H9 (cell line): ENCODE measurements around the gene TECTA. TPM values are rescaled to one million over a fixed set of nuclear protein-coding genes. Genes with fewer than 3 reads are reported as not detected.

Experiments used
- DNase-seq: peaks from one replicate; pipeline ENCODE4 v3.0.0-alpha.2; 2017
- H2AFZ ChIP-seq: one replicate; pipeline ENCODE4 v1.6.1; 2013; ENCODE audit warnings: mild to moderate bottlenecking, low read length, control low read depth, moderate library complexity
- H2AK5ac ChIP-seq: 2 replicates; pipeline ENCODE4 v1.6.1; 2013; ENCODE audit warnings: low read length, control low read depth, mixed read lengths; ENCODE audit not compliant: insufficient read length
- H2BK120ac ChIP-seq: one replicate; pipeline ENCODE4 v1.6.1; 2013; ENCODE audit warnings: low read depth, mild to moderate bottlenecking, low read length, control low read depth, inconsistent platforms; ENCODE audit not compliant: poor library complexity, severe bottlenecking
- H2BK12ac ChIP-seq: 2 replicates; pipeline ENCODE4 v1.6.1; 2013; ENCODE audit warnings: low read length, control low read depth, mixed read lengths, low read depth; ENCODE audit not compliant: insufficient read length
- H2BK15ac ChIP-seq: 2 replicates; pipeline ENCODE4 v1.6.1; 2013; ENCODE audit warnings: low read depth, low read length, control low read depth
- H2BK20ac ChIP-seq: one replicate; pipeline ENCODE4 v1.6.1; 2013; ENCODE audit warnings: low read depth, mild to moderate bottlenecking, low read length, control low read depth, inconsistent platforms; ENCODE audit not compliant: poor library complexity, severe bottlenecking
- H2BK5ac ChIP-seq: 2 replicates; pipeline ENCODE4 v1.6.1; 2013; ENCODE audit warnings: low read length, control low read depth, mixed read lengths; ENCODE audit not compliant: insufficient read length
- H3K14ac ChIP-seq: 2 replicates; pipeline ENCODE4 v1.6.1; 2013; ENCODE audit warnings: low read length, control low read depth; ENCODE audit not compliant: insufficient read depth
- H3K18ac ChIP-seq: 2 replicates; pipeline ENCODE4 v1.6.1; 2013; ENCODE audit warnings: low read depth, mild to moderate bottlenecking, mixed read lengths, low read length, control low read depth; ENCODE audit not compliant: insufficient read length
- H3K23ac ChIP-seq: 2 replicates; pipeline ENCODE4 v1.6.1; 2013; ENCODE audit warnings: low read length, control low read depth, mixed read lengths, low read depth; ENCODE audit not compliant: insufficient read length
- H3K23me2 ChIP-seq: 2 replicates; pipeline ENCODE4 v1.6.1; 2013; ENCODE audit warnings: low read depth, mild to moderate bottlenecking, mixed read lengths, low read length, control low read depth; ENCODE audit not compliant: insufficient read length, poor library complexity, severe bottlenecking
- H3K27ac ChIP-seq: 2 replicates; pipeline ENCODE4 v1.5.1; 2013; ENCODE audit warnings: low read length, control low read depth, mixed read lengths, low read depth; ENCODE audit not compliant: insufficient read length
- H3K27me3 ChIP-seq: 2 replicates; pipeline ENCODE4 v1.6.1; 2013; ENCODE audit warnings: low read length, control low read depth, inconsistent platforms; ENCODE audit not compliant: insufficient read depth
- H3K4ac ChIP-seq: 2 replicates; pipeline ENCODE4 v1.6.1; 2013; ENCODE audit warnings: low read depth, mild to moderate bottlenecking, control low read depth, inconsistent platforms, low read length, moderate library complexity
- H3K4me1 ChIP-seq: 2 replicates; pipeline ENCODE4 v1.6.1; 2013; ENCODE audit warnings: low read length, control low read depth, inconsistent platforms; ENCODE audit not compliant: insufficient read depth
- H3K4me2 ChIP-seq: 2 replicates; pipeline ENCODE4 v1.6.1; 2013; ENCODE audit warnings: low read length, control low read depth, mixed read lengths; ENCODE audit not compliant: insufficient read length, insufficient read depth
- H3K56ac ChIP-seq: 2 replicates; pipeline ENCODE4 v1.6.1; 2013; ENCODE audit warnings: low read depth, mild to moderate bottlenecking, mixed read lengths, low read length, control low read depth; ENCODE audit not compliant: insufficient read length
- H3K79me1 ChIP-seq: 2 replicates; pipeline ENCODE4 v1.6.1; 2013; ENCODE audit warnings: low read depth, mild to moderate bottlenecking, moderate library complexity, low read length, control low read depth, inconsistent platforms; ENCODE audit not compliant: insufficient read depth, poor library complexity, severe bottlenecking
- H3K79me2 ChIP-seq: 2 replicates; pipeline ENCODE4 v1.6.1; 2013; ENCODE audit warnings: low read length, control low read depth, inconsistent platforms; ENCODE audit not compliant: insufficient read depth
- H3K9ac ChIP-seq: 2 replicates; pipeline ENCODE4 v1.6.1; 2013; ENCODE audit warnings: low read length, control low read depth, mixed read lengths; ENCODE audit not compliant: insufficient read length; ENCODE audit errors: extremely low read depth
- H3K9me3 ChIP-seq: one replicate; pipeline ENCODE4 v1.6.1; 2013; ENCODE audit warnings: low read depth, low read length, inconsistent platforms; ENCODE audit not compliant: control insufficient read depth
- H3T11ph ChIP-seq: one replicate; pipeline ENCODE4 v1.6.1; 2013; ENCODE audit warnings: mild to moderate bottlenecking, low read length, control low read depth, inconsistent platforms
- H4K20me1 ChIP-seq: one replicate; pipeline ENCODE4 v1.6.1; 2013; ENCODE audit not compliant: control insufficient read depth, insufficient read length, insufficient read depth
- H4K5ac ChIP-seq: 2 replicates; pipeline ENCODE4 v1.6.1; 2013; ENCODE audit warnings: low read depth, mild to moderate bottlenecking, mixed read lengths, low read length, control low read depth; ENCODE audit not compliant: insufficient read length
- H4K8ac ChIP-seq: replicated peaks from 2 replicates; pipeline ENCODE4 v1.6.1; 2013; ENCODE audit warnings: low read length, control low read depth, mixed read lengths, low read depth; ENCODE audit not compliant: insufficient read length
- H4K91ac ChIP-seq: 2 replicates; pipeline ENCODE4 v1.6.1; 2013; ENCODE audit warnings: low read depth, mild to moderate bottlenecking, moderate library complexity, mixed read lengths, low read length, control low read depth; ENCODE audit not compliant: insufficient read length
- H3K27ac Mint-ChIP-seq, 3 experiments: 2 replicates in 2 of 3; 3 replicates in 1 of 3; pipeline ENCODE4 v1.8.0; 2020 to 2021; ENCODE audit warnings: mixed read lengths in 3 of 3, mild to moderate bottlenecking in 1 of 3, moderate library complexity in 1 of 3
- H3K27me3 Mint-ChIP-seq: 2 replicates; pipeline ENCODE4 v1.8.0; 2021; ENCODE audit warnings: low read depth, mild to moderate bottlenecking, moderate library complexity, mixed read lengths
- H3K36me3 Mint-ChIP-seq, 3 experiments: 2 replicates in 2 of 3; 3 replicates in 1 of 3; pipeline ENCODE4 v1.8.0; 2020 to 2021; ENCODE audit warnings: low read depth in 3 of 3, mixed read lengths in 3 of 3; ENCODE audit not compliant: insufficient read depth in 1 of 3
- H3K4me1 Mint-ChIP-seq, 2 experiments: 2 replicates each; pipeline ENCODE4 v1.8.0; 2020; ENCODE audit warnings: mixed read lengths in 2 of 2
- H3K4me3 Mint-ChIP-seq, 2 experiments: 2 replicates in 1 of 2; 3 replicates in 1 of 2; pipeline ENCODE4 v1.8.0; 2020 to 2021; ENCODE audit warnings: mild to moderate bottlenecking in 2 of 2, mixed read lengths in 2 of 2, moderate library complexity in 1 of 2
- H3K9me3 Mint-ChIP-seq, 2 experiments: 2 replicates in 1 of 2; 3 replicates in 1 of 2; pipeline ENCODE4 v1.8.0; 2020; ENCODE audit warnings: mild to moderate bottlenecking in 2 of 2, mixed read lengths in 2 of 2, moderate library complexity in 1 of 2
- WGBS: extraction: QIAGEN DNeasy Blood & Tissue Kit; methylation state at CpG from one replicate; pipeline ENCODE4 v1.1.7; 2013; ENCODE audit warnings: missing lambda C conversion rate, low lambda C conversion rate, mixed read lengths; ENCODE audit not compliant: insufficient read length; ENCODE audit errors: extremely low coverage; 5-methylcytosine and 5-hydroxymethylcytosine counted together
- total RNA-seq: library from RNA; stranded (reverse); gene quantifications from 2 replicates; pipeline ENCODE4 v1.2.1, GENCODE V29; 2021
- TF ChIP-seq, protein P1 (sequence below): fragments of 200-600 bp; sonication (generic); conservative IDR thresholded peaks from 3 replicates; pipeline ENCODE4 v1.8.0; 2021; ENCODE audit warnings: antibody characterized with exemption, mild to moderate bottlenecking

TECTA gene
- total RNA-seq, 1 experiment from 2014 or later, result 0.66 TPM

DNA sequence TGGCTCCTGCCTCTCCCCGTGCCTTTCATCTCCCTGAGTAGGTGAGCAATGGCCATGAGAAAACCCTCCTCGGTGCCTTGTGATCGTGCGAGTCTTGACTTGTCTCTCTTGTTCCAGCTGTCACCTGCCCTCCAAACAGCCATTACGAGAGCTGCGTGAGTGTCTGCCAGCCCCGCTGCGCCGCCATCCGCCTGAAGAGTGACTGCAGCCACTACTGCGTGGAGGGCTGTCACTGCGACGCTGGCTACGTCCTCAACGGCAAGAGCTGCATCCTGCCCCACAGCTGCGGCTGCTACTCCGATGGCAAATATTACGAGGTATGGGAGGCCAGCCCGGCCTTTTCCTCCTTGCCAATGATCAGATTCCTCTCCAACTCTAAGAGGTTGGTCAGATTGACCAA is 51.7 kb downstream of the TECTA start:
- Histone ChIP-seq H3K9me3 (no peaks in the 10 kb centered on the region), H2AFZ (no peak overlapping the region), H3K18ac (no peak overlapping the region), H2BK12ac (no peak overlapping the region), H3K9ac (no peak overlapping the region), H4K20me1 (no peaks in the 10 kb centered on the region), H4K8ac (no peak overlapping the region), H3K27ac (no peak overlapping the region), H3K4ac (no peak overlapping the region), H4K5ac (no peak overlapping the region), H2BK15ac (no peak overlapping the region), H2BK120ac (no peak overlapping the region), H3K23ac (no peak overlapping the region), H3K27me3 (no peaks in the 10 kb centered on the region), H3K79me2 (no peaks in the 10 kb centered on the region), H2AK5ac (no peak overlapping the region), H2BK5ac (no peak overlapping the region), H3T11ph (no peak overlapping the region), H3K79me1 (no peaks in the 10 kb centered on the region), H3K4me2 (no peak overlapping the region), H3K56ac (no peak overlapping the region), H3K4me1 (no peaks in the 10 kb centered on the region), H3K23me2 (no peaks in the 10 kb centered on the region), H2BK20ac (no peak overlapping the region), H3K14ac (no peak overlapping the region), H4K91ac (no peak overlapping the region)
- no peak for DNase-seq
- H3K4me3 Mint-ChIP-seq, result no peak overlapping the region
- WGBS, result no CpG with 5 or more reads among the region's 19 CpGs
- H3K4me1 Mint-ChIP-seq, result peaks cover 7 to 10% of the 10 kb centered on the region in 2 experiments
- no peaks in the 10 kb centered on the region for H3K9me3 Mint-ChIP-seq
- H3K27ac Mint-ChIP-seq, result no peak overlapping the region; a peak in 1 of 7 replicates
- H3K27me3 Mint-ChIP-seq, result peaks cover 5% of the 10 kb centered on the region
- TF ChIP-seq, protein P1, sequence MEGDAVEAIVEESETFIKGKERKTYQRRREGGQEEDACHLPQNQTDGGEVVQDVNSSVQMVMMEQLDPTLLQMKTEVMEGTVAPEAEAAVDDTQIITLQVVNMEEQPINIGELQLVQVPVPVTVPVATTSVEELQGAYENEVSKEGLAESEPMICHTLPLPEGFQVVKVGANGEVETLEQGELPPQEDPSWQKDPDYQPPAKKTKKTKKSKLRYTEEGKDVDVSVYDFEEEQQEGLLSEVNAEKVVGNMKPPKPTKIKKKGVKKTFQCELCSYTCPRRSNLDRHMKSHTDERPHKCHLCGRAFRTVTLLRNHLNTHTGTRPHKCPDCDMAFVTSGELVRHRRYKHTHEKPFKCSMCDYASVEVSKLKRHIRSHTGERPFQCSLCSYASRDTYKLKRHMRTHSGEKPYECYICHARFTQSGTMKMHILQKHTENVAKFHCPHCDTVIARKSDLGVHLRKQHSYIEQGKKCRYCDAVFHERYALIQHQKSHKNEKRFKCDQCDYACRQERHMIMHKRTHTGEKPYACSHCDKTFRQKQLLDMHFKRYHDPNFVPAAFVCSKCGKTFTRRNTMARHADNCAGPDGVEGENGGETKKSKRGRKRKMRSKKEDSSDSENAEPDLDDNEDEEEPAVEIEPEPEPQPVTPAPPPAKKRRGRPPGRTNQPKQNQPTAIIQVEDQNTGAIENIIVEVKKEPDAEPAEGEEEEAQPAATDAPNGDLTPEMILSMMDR, result no peak
- no peaks in the 10 kb centered on the region; a peak in 1 of 7 replicates for H3K36me3 Mint-ChIP-seq
